Gastrocnemius medialis (tissue), 4 donors: ENCODE results near the gene KLK11. TPM values are rescaled to one million over a fixed set of nuclear protein-coding genes. Genes with fewer than 3 reads are reported as not detected.

ENCODE experiments used
- ATAC-seq, 2 donors: fragments of 150-250 bp; one replicate each; pipeline ENCODE4 v1.9.1; 2016
- DNase-seq, 2 donors: peaks; one replicate each; pipeline ENCODE4 v3.0.0-alpha.2; 2019
- H3K27ac ChIP-seq, 4 donors: fragments of 200-600 bp; sonication (generic); 1 replicate in 1 of 4; 2 replicates in 3 of 4; pipeline ENCODE4 v1.5.1; 2016 to 2018; ENCODE audit warnings: mild to moderate bottlenecking in 2 of 4, moderate library complexity in 1 of 4
- H3K27me3 ChIP-seq, 3 donors: fragments of 200-600 bp; sonication (generic) in 2 of 3; 1 replicate in 1 of 3; 2 replicates in 2 of 3; pipeline versions ENCODE4 v1.5.1 to v1.6.0; 2016 to 2019; ENCODE audit warnings: mild to moderate bottlenecking in 1 of 3, moderate library complexity in 1 of 3
- H3K36me3 ChIP-seq, 2 donors: fragments of 200-600 bp; sonication (generic) in 1 of 2; one replicate each; pipeline ENCODE4 v1.5.1; 2017 to 2018
- H3K4me1 ChIP-seq, 2 donors: fragments of 200-600 bp; sonication (generic) in 1 of 2; one replicate each; pipeline ENCODE4 v1.5.1; 2016 to 2017; ENCODE audit warnings: mild to moderate bottlenecking in 2 of 2
- H3K4me3 ChIP-seq, 4 donors: fragments of 200-600 bp; sonication (generic) in 3 of 4; 1 replicate in 1 of 4; 2 replicates in 3 of 4; pipeline ENCODE4 v1.5.1; 2016 to 2019; ENCODE audit warnings: mild to moderate bottlenecking in 2 of 4
- H3K9me3 ChIP-seq, 3 donors: fragments of 200-600 bp; sonication (generic) in 2 of 3; 1 replicate in 1 of 3; 2 replicates in 2 of 3; pipeline ENCODE4 v1.5.1; 2016 to 2019
- CTCF ChIP-seq, 5 experiments: fragments of 450-650 bp in 3 of 5; fragments of 200-600 bp in 2 of 5; sonication (generic) in 2 of 5; IDR thresholded peaks in 4 of 5; conservative IDR thresholded peaks in 1 of 5; 1 replicate in 4 of 5; 2 replicates in 1 of 5; pipeline ENCODE4 v1.5.1; 2016 to 2019; ENCODE audit warnings: antibody characterized with exemption in 5 of 5, mild to moderate bottlenecking in 3 of 5, moderate library complexity in 3 of 5
- POLR2A ChIP-seq, 2 donors: fragments of 450-650 bp; IDR thresholded peaks; one replicate each; pipeline ENCODE4 v1.6.1; 2017; ENCODE audit warnings: antibody characterized with exemption in 2 of 2, mild to moderate bottlenecking in 2 of 2, moderate library complexity in 2 of 2
- in situ Hi-C, 4 donors: fragments of 200-750 bp; cut with MboI; loops; one replicate each; pipeline versions ENCODE4 v1.15.0 to v1.8.0; 2017; ENCODE audit warnings: low sequenced_read_pairs in 4 of 4
- intact Hi-C: fragments of 100-400 bp; cut with DNase I; formaldehyde crosslinking; loops from one replicate; pipeline ENCODE4 v1.15.1; 2023; ENCODE audit warnings: low total_unique reads
- total RNA-seq, 4 donors: library from RNA; depleted of rRNA; stranded (reverse); fragments of >200 nt; gene quantifications; one replicate each; pipeline versions ENCODE4 v1.1.0 to v1.2.3, GENCODE V29; 2016

KLK11 gene
- total RNA-seq, 4 donors from 2014 or later, result not detected

GRCh38 chr19:51012661-51013190 lies 13.7 kb downstream of the KLK11 start:
- ATAC-seq (no peak), DNase-seq (no peak)
- no peak overlapping the region for H3K27ac ChIP-seq
- no peaks in the 10 kb centered on the region for H3K36me3 ChIP-seq
- in situ Hi-C loops (no loop called here), intact Hi-C loops (no loop called here)
- TF ChIP-seq POLR2A (IDR thresholded peaks at IDR 0.05), result no peak
- no peak for TF ChIP-seq CTCF (IDR thresholded peaks at IDR 0.05 in 4 of 5, conservative IDR thresholded peaks at IDR 0.05 in 1 of 5)
- peaks cover 17 to 25% (median 24%) of the 10 kb centered on the region in 3 donors for H3K27me3 ChIP-seq
- H3K9me3 ChIP-seq, result no peaks in the 10 kb centered on the region
- no peak overlapping the region for H3K4me3 ChIP-seq
- no peaks in the 10 kb centered on the region for H3K4me1 ChIP-seq

- Histone ChIP-seq H3K27me3 (peaks cover 0 to 2% (median under 1%) of the 10 kb centered on the region in 3 donors), H3K27ac (no peak overlapping the region), H3K36me3 (no peaks in the 10 kb centered on the region), H3K4me1 (no peaks in the 10 kb centered on the region), H3K9me3 (no peaks in the 10 kb centered on the region), H3K4me3 (no peak overlapping the region)
- no peak for DNase-seq
- in situ Hi-C loops (no loop called here), intact Hi-C loops (no loop called here)
- TF ChIP-seq CTCF (IDR thresholded peaks at IDR 0.05 in 4 of 5, conservative IDR thresholded peaks at IDR 0.05 in 1 of 5), result no peak
- no peak for TF ChIP-seq POLR2A (IDR thresholded peaks at IDR 0.05)
- ATAC-seq, result no peak
Measured at GRCh38 chr19:51010066-51010795, 16.2 kb downstream of the KLK11 start.

- Histone ChIP-seq H3K4me1 (no peaks in the 10 kb centered on the region), H3K36me3 (no peaks in the 10 kb centered on the region), H3K4me3 (no peak overlapping the region), H3K9me3 (no peaks in the 10 kb centered on the region), H3K27ac (no peak overlapping the region), H3K27me3 (no peaks in the 10 kb centered on the region)
- TF ChIP-seq CTCF (IDR thresholded peaks at IDR 0.05 in 4 of 5, conservative IDR thresholded peaks at IDR 0.05 in 1 of 5) (no peak), POLR2A (IDR thresholded peaks at IDR 0.05) (no peak)
- DNase-seq (no peak), ATAC-seq (no peak)
- in situ Hi-C loops, result no loop called here
- intact Hi-C loops, result no loop called here
Measured at GRCh38 chr19:51009061-51009891, 17.1 kb downstream of the KLK11 start.

GRCh38 chr19:51007488-51007887 lies 18.9 kb downstream of the KLK11 start:
- DNase-seq (no peak), ATAC-seq (no peak)
- Histone ChIP-seq H3K4me3 (no peak overlapping the region), H3K27ac (no peak overlapping the region), H3K36me3 (no peaks in the 10 kb centered on the region), H3K27me3 (peaks cover 0 to under 1% (median 0%) of the 10 kb centered on the region in 3 donors), H3K4me1 (no peaks in the 10 kb centered on the region), H3K9me3 (no peaks in the 10 kb centered on the region)
- TF ChIP-seq CTCF (IDR thresholded peaks at IDR 0.05 in 4 of 5, conservative IDR thresholded peaks at IDR 0.05 in 1 of 5), result no peak
- no peak for TF ChIP-seq POLR2A (IDR thresholded peaks at IDR 0.05)
- intact Hi-C loops, result no loop called here
- in situ Hi-C loops, result no loop called here
